ENCODE measurements around the gene SYCE3.
"Not testable (repeated sequence)": the region's sequence is repeated elsewhere in the genome, so short reads cannot be mapped to it uniquely, and the experiment has no call there.

Gene SYCE3

DNA sequence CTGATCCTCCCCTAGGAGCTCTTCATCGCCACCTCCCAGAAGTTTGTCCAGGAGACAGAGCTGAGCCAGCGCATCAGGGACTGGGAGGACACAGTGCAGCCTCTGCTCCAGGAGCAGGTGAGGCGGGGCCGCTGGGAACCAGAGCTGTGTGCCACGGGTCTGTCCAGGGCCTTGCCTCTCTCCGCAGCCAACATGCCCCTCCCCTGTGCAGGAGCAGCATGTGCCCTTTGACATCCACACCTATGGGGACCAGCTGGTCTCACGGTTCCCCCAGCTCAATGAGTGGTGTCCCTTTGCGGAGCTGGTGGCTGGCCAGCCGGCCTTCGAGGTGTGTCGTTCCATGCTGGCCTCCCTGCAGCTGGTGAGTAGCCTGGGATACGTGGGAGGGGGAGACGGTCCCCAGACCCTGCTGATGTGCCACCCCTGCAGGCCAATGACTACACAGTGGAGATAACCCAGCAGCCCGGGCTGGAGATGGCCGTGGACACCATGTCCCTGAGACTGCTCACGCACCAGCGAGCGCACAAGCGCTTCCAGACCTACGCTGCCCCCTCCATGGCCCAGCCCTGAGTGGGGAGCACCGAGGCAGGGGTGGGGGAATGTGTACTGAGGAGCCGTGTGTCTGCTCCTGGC is 39.8 kb downstream of the SYCE3 start:
- no peak overlapping the region for H3K27ac ChIP-seq (ENCODE audit: low read depth, low read length)
- no peaks in the 10 kb centered on the region for H3K9me3 ChIP-seq (ENCODE audit: control insufficient read depth in 5 of 5, low read length in 5 of 5)
- no peaks in the 10 kb centered on the region for H3K27me3 ChIP-seq (ENCODE audit: control insufficient read depth in 5 of 5, insufficient read depth in 4 of 5, low read length in 5 of 5)
- peaks cover 0 to 55% (median 49%) of the 10 kb centered on the region in 5 donors for H3K36me3 ChIP-seq (ENCODE audit: control insufficient read depth in 5 of 5, insufficient read depth in 5 of 5, low read length in 5 of 5)
- peaks cover 7 to 38% (median 25%) of the 10 kb centered on the region in 5 donors for H3K4me1 ChIP-seq (ENCODE audit: control insufficient read depth in 5 of 5, insufficient read depth in 5 of 5, low read length in 5 of 5)
- no peak overlapping the region for H3K4me3 ChIP-seq (ENCODE audit: low read depth in 1 of 5, low read length in 5 of 5)
- H3K9ac ChIP-seq (ENCODE audit: low read length in 5 of 5), result no peak overlapping the region

DNA sequence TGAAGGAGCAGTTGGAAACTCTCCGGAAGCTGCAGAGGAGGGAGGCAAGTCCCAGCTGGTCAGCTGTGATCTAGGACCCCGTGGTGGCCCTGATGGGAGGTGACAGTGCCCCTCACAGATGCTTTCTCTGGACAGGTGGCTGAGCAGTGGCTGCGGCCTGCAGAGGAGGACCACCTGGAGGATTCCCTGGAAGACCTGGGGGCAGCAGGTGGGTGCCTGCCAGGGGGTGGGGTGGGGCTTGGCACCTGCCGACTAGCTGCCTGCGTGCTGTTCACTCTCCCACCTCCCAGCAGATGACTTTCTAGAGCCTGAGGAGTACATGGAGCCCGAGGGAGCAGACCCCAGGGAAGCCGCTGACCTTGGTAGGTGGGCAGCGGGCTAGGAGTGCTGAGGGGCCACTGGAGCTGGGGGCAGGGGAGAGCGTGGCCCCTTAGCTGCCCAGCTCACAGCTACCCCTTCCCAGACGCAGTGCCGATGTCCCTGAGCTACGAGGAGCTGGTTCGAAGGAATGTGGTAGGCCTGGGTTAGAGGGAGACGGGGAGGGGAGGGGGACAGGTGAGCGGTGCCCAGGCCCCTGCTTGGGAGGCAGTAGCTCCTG is 40.4 kb downstream of the SYCE3 start:
- Histone ChIP-seq H3K36me3 (ENCODE audit: control insufficient read depth in 5 of 5, insufficient read depth in 5 of 5, low read length in 5 of 5) (peaks cover 0 to 61% (median 55%) of the 10 kb centered on the region in 5 donors), H3K9ac (ENCODE audit: low read length in 5 of 5) (no peak overlapping the region)

DNA sequence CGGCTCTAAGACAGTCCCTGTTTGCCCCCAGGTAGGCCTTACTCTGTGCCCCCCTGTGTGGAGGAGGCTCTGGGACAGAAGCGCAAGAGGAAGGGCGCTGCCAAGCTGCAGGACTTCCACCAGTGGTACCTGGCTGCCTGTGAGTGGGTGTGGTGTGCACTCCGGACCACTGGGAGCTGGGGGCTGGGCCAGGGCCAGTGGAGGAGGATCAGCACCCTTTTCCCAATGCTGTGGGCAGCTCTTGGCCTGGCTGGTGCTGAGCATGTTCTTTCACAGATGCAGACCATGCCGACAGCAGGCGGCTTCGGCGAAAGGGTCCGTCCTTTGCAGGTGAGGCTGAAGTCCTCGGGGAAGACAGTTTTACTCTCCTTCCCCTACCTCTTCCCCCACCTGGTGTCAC is 41.0 kb downstream of the SYCE3 start:
- Histone ChIP-seq H3K36me3 (ENCODE audit: control insufficient read depth in 5 of 5, insufficient read depth in 5 of 5, low read length in 5 of 5) (peaks cover 0 to 67% (median 61%) of the 10 kb centered on the region in 5 donors), H3K9me3 (ENCODE audit: control insufficient read depth in 5 of 5, low read length in 5 of 5) (no peaks in the 10 kb centered on the region)

More for the DNA sequence above, 40.4 kb downstream of the SYCE3 start:
- H3K27me3 ChIP-seq (ENCODE audit: control insufficient read depth in 5 of 5, insufficient read depth in 4 of 5, low read length in 5 of 5), result no peaks in the 10 kb centered on the region
- H3K4me3 ChIP-seq (ENCODE audit: low read depth in 1 of 5, low read length in 5 of 5), result no peak overlapping the region
- H3K4me1 ChIP-seq (ENCODE audit: control insufficient read depth in 5 of 5, insufficient read depth in 5 of 5, low read length in 5 of 5), result peaks cover 6 to 32% (median 22%) of the 10 kb centered on the region in 5 donors
- no peaks in the 10 kb centered on the region for H3K9me3 ChIP-seq (ENCODE audit: control insufficient read depth in 5 of 5, low read length in 5 of 5)
- H3K27ac ChIP-seq (ENCODE audit: low read depth, low read length), result no peak overlapping the region

DNA sequence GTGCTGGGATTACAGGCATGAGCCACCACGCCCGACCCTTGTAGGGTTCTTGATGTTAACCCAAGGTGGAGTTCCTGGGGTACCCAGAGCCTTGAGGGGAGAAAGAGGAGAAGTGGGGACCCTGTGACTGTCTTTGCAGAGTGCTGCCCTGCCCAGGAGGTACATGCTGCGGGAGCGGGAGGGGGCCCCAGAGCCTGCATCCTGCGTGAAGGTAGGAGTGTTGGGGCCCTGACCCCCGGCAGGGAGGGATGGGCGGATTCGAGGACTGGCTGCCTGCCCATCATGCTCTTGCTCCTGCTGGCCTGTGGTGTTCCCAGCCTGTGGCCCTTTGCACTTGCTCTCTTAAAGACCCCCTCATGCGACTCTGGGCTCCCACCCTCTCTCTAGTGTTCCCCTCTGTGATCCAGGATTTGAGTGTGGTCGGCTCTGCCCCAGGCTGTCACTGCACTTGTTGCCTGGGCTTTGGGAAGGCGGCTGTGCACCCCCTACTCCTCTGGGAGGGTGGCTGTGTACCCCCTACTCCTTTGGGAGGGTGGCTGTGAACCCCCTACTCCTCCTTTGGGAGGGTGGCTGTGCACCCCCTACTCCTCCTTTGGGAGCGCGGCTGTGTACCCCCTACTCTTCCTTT is 41.8 kb downstream of the SYCE3 start:
- H3K9ac ChIP-seq (ENCODE audit: low read length in 5 of 5), result no peak overlapping the region
- H3K4me1 ChIP-seq (ENCODE audit: control insufficient read depth in 5 of 5, insufficient read depth in 5 of 5, low read length in 5 of 5), result peaks cover 3 to 18% (median 13%) of the 10 kb centered on the region in 5 donors
- H3K9me3 ChIP-seq (ENCODE audit: control insufficient read depth in 5 of 5, low read length in 5 of 5), result no peaks in the 10 kb centered on the region
- H3K27ac ChIP-seq (ENCODE audit: low read depth, low read length), result no peak overlapping the region
- H3K36me3 ChIP-seq (ENCODE audit: control insufficient read depth in 5 of 5, insufficient read depth in 5 of 5, low read length in 5 of 5), result peaks cover 0 to 73% (median 65%) of the 10 kb centered on the region in 5 donors
- H3K27me3 ChIP-seq (ENCODE audit: control insufficient read depth in 5 of 5, insufficient read depth in 4 of 5, low read length in 5 of 5), result no peaks in the 10 kb centered on the region
- no peak overlapping the region for H3K4me3 ChIP-seq (ENCODE audit: low read depth in 1 of 5, low read length in 5 of 5)

More for the DNA sequence above, 41.0 kb downstream of the SYCE3 start:
- no peak overlapping the region for H3K9ac ChIP-seq (ENCODE audit: low read length in 5 of 5)
- no peak overlapping the region for H3K27ac ChIP-seq (ENCODE audit: low read depth, low read length)
- H3K4me3 ChIP-seq (ENCODE audit: low read depth in 1 of 5, low read length in 5 of 5), result no peak overlapping the region
- no peaks in the 10 kb centered on the region for H3K27me3 ChIP-seq (ENCODE audit: control insufficient read depth in 5 of 5, insufficient read depth in 4 of 5, low read length in 5 of 5)
- H3K4me1 ChIP-seq (ENCODE audit: control insufficient read depth in 5 of 5, insufficient read depth in 5 of 5, low read length in 5 of 5), result peaks cover 3 to 26% (median 16%) of the 10 kb centered on the region in 5 donors

DNA sequence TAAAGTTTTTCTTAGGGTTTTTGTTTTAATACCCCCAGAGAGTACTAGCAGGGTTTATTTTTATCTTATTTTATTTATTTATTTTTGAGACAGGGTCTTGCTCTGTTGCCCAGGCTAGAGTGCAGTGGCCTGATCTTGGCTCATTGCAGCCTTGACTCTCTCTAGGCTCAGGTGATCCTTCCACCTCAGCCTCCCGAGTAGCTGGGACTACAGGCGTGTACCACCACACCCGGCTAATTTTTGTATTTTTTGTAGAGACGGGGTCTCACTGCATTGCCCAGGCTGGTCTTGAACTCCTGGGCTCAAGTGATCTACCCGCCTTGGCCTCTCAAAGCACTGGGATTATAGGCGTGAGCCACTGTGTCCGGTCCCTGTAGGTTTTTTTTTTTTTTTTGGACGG is 42.5 kb downstream of the SYCE3 start:
- H3K27me3 ChIP-seq (ENCODE audit: control insufficient read depth in 5 of 5, insufficient read depth in 4 of 5, low read length in 5 of 5); H3K4me3 ChIP-seq (ENCODE audit: low read depth in 1 of 5, low read length in 5 of 5): not testable (repeated sequence)
- peaks cover 0 to 73% (median 65%) of the 10 kb centered on the region in 5 donors for H3K36me3 ChIP-seq (ENCODE audit: control insufficient read depth in 5 of 5, insufficient read depth in 5 of 5, low read length in 5 of 5)

DNA sequence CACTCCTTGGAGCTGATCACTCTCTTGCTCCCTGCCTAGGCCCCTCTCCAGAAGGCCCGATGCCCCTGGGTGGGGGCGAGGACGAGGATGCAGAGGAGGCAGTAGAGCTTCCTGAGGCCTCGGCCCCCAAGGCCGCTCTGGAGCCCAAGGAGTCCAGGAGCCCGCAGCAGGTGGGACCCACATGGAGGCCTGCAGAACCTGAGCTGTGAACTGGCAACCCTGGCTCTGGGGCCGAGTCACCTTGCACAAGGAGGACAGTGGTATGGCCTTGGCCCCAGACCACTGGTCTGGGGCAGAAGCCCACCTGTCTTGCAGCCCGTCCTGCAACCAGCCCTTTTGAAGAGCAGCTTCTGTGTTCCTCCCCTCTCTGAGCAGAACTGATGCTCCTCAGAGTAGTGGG is 43.6 kb downstream of the SYCE3 start:
- Histone ChIP-seq H3K36me3 (ENCODE audit: control insufficient read depth in 5 of 5, insufficient read depth in 5 of 5, low read length in 5 of 5) (peaks cover 0 to 80% (median 70%) of the 10 kb centered on the region in 5 donors), H3K4me1 (ENCODE audit: control insufficient read depth in 5 of 5, insufficient read depth in 5 of 5, low read length in 5 of 5) (peaks cover 0 to 5% (median 2%) of the 10 kb centered on the region in 5 donors), H3K27ac (ENCODE audit: low read depth, low read length) (no peak overlapping the region), H3K27me3 (ENCODE audit: control insufficient read depth in 5 of 5, insufficient read depth in 4 of 5, low read length in 5 of 5) (no peaks in the 10 kb centered on the region), H3K9me3 (ENCODE audit: control insufficient read depth in 5 of 5, low read length in 5 of 5) (no peaks in the 10 kb centered on the region), H3K9ac (ENCODE audit: low read length in 5 of 5) (no peak overlapping the region), H3K4me3 (ENCODE audit: low read depth in 1 of 5, low read length in 5 of 5) (no peak overlapping the region)

More for the DNA sequence above, 42.5 kb downstream of the SYCE3 start:
- H3K9ac ChIP-seq (ENCODE audit: low read length in 5 of 5); H3K9me3 ChIP-seq (ENCODE audit: control insufficient read depth in 5 of 5, low read length in 5 of 5); H3K27ac ChIP-seq (ENCODE audit: low read depth, low read length): not testable (repeated sequence)
- H3K4me1 ChIP-seq (ENCODE audit: control insufficient read depth in 5 of 5, insufficient read depth in 5 of 5, low read length in 5 of 5), result peaks cover 3 to 16% (median 13%) of the 10 kb centered on the region in 5 donors

DNA sequence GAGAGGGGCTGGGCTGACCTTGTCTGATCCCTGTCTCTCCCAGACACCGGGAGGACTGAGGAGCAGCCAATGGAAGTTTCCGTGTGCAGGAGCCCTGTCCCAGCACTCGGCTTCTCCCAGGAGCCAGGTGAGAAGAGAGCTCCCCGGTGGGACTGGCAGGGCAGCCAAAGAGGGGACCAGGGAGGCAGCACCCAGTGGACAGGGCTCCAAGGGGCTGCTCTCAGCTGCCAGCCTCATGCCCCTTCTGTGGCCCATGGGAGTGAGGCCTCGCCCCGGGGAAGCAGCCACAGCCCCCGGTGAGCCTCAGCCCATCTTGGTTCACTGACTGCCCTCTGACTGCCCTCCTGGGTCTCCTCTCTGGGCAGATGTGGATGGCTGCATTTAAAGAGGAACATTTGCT is 44.1 kb downstream of the SYCE3 start:
- Histone ChIP-seq H3K9ac (ENCODE audit: low read length in 5 of 5) (no peak overlapping the region), H3K27me3 (ENCODE audit: control insufficient read depth in 5 of 5, insufficient read depth in 4 of 5, low read length in 5 of 5) (no peaks in the 10 kb centered on the region), H3K36me3 (ENCODE audit: control insufficient read depth in 5 of 5, insufficient read depth in 5 of 5, low read length in 5 of 5) (peaks cover 0 to 75% (median 66%) of the 10 kb centered on the region in 5 donors), H3K4me3 (ENCODE audit: low read depth in 1 of 5, low read length in 5 of 5) (no peak overlapping the region), H3K9me3 (ENCODE audit: control insufficient read depth in 5 of 5, low read length in 5 of 5) (no peaks in the 10 kb centered on the region), H3K27ac (ENCODE audit: low read depth, low read length) (no peak overlapping the region), H3K4me1 (ENCODE audit: control insufficient read depth in 5 of 5, insufficient read depth in 5 of 5, low read length in 5 of 5) (no peaks in the 10 kb centered on the region)

DNA sequence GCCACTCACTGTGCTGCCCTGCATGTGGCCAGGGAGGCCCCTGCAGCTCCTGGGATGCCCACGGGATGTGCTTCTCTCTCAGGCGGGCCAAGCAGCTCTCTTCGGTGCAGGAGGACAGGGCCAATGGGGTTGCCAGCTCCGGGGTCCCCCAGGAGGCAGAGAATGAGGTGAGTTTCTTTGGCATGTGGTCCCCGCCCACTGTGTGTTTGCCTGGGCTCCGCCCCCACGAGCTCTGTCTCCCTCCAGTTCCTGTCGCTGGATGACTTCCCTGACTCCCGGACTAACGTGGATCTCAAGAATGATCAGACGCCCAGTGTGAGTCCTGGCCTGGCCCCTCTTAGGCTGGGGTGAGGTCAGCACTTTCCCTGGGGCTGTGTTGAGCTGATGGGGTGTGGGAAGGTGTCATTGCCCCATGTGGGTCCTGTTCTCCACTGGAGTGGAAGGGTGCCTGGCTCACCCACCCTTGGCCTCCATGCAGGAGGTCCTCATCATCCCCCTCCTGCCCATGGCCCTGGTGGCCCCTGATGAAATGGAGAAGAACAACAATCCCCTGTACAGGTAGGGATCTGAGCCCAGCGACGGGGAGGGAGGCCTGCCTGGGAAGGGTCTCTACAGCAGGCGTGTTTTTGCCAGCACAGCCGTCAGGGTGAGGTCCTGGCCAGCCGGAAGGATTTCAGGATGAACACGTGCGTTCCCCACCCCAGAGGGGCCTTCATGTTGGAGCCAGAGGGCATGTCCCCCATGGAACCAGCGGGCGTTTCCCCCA is 45.0 kb downstream of the SYCE3 start:
- Histone ChIP-seq H3K27ac (ENCODE audit: low read depth, low read length) (no peak overlapping the region), H3K4me1 (ENCODE audit: control insufficient read depth in 5 of 5, insufficient read depth in 5 of 5, low read length in 5 of 5) (no peaks in the 10 kb centered on the region), H3K9me3 (ENCODE audit: control insufficient read depth in 5 of 5, low read length in 5 of 5) (no peaks in the 10 kb centered on the region), H3K27me3 (ENCODE audit: control insufficient read depth in 5 of 5, insufficient read depth in 4 of 5, low read length in 5 of 5) (no peaks in the 10 kb centered on the region), H3K36me3 (ENCODE audit: control insufficient read depth in 5 of 5, insufficient read depth in 5 of 5, low read length in 5 of 5) (peaks cover 0 to 66% (median 57%) of the 10 kb centered on the region in 5 donors), H3K9ac (ENCODE audit: low read length in 5 of 5) (no peak overlapping the region), H3K4me3 (ENCODE audit: low read depth in 1 of 5, low read length in 5 of 5) (no peak overlapping the region)

DNA sequence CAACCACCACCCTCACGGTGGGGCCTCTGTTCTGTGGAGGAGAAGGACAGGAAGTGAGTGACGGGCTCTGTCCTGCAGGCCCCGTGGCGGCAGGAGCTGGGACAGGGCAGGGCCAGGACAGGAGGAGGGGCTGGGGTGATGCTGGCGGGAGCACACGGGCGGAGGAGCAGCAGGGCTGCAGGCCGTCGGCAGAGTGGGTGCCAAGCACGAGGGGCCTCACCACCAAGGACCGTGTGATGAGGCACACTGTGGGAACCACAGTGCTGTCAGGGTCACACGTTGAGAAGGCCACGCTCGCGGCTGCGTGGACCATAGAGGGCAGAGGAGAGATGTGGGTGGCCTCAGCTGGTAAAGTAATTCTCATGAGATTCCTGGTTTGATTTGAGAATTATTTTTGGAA is 45.8 kb downstream of the SYCE3 start:
- Histone ChIP-seq H3K9me3 (ENCODE audit: control insufficient read depth in 5 of 5, low read length in 5 of 5) (no peaks in the 10 kb centered on the region), H3K4me1 (ENCODE audit: control insufficient read depth in 5 of 5, insufficient read depth in 5 of 5, low read length in 5 of 5) (no peaks in the 10 kb centered on the region), H3K27ac (ENCODE audit: low read depth, low read length) (no peak overlapping the region), H3K36me3 (ENCODE audit: control insufficient read depth in 5 of 5, insufficient read depth in 5 of 5, low read length in 5 of 5) (peaks cover 0 to 58% (median 50%) of the 10 kb centered on the region in 5 donors), H3K4me3 (ENCODE audit: low read depth in 1 of 5, low read length in 5 of 5) (no peak overlapping the region), H3K27me3 (ENCODE audit: control insufficient read depth in 5 of 5, insufficient read depth in 4 of 5, low read length in 5 of 5) (no peaks in the 10 kb centered on the region), H3K9ac (ENCODE audit: low read length in 5 of 5) (no peak overlapping the region)
